Measurements from ENCODE around the gene FLYWCH2.

The FLYWCH2 gene

DNA sequence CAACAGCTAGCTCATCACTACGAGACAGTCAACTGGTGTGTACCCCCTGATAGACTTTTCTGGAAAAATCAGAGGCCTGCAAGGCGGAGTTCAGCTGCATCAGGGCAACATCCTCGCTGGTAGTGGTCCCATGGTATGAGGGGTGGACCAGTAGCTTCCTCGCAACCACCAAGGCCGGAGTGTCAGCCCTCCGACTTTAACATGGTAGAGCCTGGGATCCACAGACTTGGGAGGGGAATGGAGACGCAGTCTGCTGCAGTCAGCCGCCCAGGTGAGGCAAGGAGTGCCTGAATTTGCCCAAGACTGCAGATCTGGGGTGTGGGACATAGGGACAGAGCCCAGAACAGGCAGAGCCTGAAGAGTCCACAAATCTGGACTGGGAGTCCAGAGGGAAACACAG is 39.5 kb upstream of the FLYWCH2 start:
- Histone ChIP-seq H3K27ac (ENCODE audit: low read length) (no peak overlapping the region), H3K36me3 (ENCODE audit: insufficient read depth, low read length) (no peaks in the 10 kb centered on the region), H3K4me3 (ENCODE audit: low read depth in 1 of 2, low read length in 2 of 2) (no peak overlapping the region)

GRCh38 chr16:2845116-2845515 is 37.9 kb upstream of the FLYWCH2 start:
- TF ChIP-seq, protein P1, sequence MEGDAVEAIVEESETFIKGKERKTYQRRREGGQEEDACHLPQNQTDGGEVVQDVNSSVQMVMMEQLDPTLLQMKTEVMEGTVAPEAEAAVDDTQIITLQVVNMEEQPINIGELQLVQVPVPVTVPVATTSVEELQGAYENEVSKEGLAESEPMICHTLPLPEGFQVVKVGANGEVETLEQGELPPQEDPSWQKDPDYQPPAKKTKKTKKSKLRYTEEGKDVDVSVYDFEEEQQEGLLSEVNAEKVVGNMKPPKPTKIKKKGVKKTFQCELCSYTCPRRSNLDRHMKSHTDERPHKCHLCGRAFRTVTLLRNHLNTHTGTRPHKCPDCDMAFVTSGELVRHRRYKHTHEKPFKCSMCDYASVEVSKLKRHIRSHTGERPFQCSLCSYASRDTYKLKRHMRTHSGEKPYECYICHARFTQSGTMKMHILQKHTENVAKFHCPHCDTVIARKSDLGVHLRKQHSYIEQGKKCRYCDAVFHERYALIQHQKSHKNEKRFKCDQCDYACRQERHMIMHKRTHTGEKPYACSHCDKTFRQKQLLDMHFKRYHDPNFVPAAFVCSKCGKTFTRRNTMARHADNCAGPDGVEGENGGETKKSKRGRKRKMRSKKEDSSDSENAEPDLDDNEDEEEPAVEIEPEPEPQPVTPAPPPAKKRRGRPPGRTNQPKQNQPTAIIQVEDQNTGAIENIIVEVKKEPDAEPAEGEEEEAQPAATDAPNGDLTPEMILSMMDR (IDR thresholded peaks at IDR 0.05; ENCODE audit: borderline replicate concordance, extremely low read depth, low read length, poor library complexity, severe bottlenecking): no peak
- TF ChIP-seq EZH2 (IDR thresholded peaks at IDR 0.05; ENCODE audit: borderline replicate concordance, low read depth, low read length, severe bottlenecking): no peak
- Histone ChIP-seq H3K4me1 (ENCODE audit: insufficient read depth, low read length) (no peaks in the 10 kb centered on the region), H3K79me2 (ENCODE audit: insufficient read depth, low read length) (no peaks in the 10 kb centered on the region), H3K27me3 (ENCODE audit: insufficient read depth, low read length, poor library complexity) (peaks cover 4% of the 10 kb centered on the region), H3K9ac (ENCODE audit: low read depth, low read length) (no peak overlapping the region), H3K36me3 (ENCODE audit: insufficient read depth, low read length) (no peaks in the 10 kb centered on the region), H3K27ac (ENCODE audit: low read length) (no peak overlapping the region), H3K4me3 (ENCODE audit: low read depth in 1 of 2, low read length in 2 of 2) (no peak overlapping the region), H3K9me3 (ENCODE audit: insufficient read depth, low read length, severe bottlenecking) (no peaks in the 10 kb centered on the region), H2AFZ (ENCODE audit: low read depth, low read length) (no peak overlapping the region), H4K20me1 (ENCODE audit: insufficient read depth, low read length) (no peaks in the 10 kb centered on the region), H3K4me2 (ENCODE audit: insufficient read depth, low read length) (no peak overlapping the region)
- DNase-seq: no peak
- no peak for ATAC-seq (ENCODE audit: insufficient read depth, low read depth)

More for the DNA sequence above, 39.5 kb upstream of the FLYWCH2 start:
- no peak overlapping the region for H3K4me2 ChIP-seq (ENCODE audit: insufficient read depth, low read length)
- no peak for DNase-seq
- no peaks in the 10 kb centered on the region for H3K9me3 ChIP-seq (ENCODE audit: insufficient read depth, low read length, severe bottlenecking)
- ATAC-seq (ENCODE audit: insufficient read depth, low read depth): no peak
- no peak overlapping the region for H3K9ac ChIP-seq (ENCODE audit: low read depth, low read length)
- H3K4me1 ChIP-seq (ENCODE audit: insufficient read depth, low read length): no peaks in the 10 kb centered on the region
- no peaks in the 10 kb centered on the region for H3K79me2 ChIP-seq (ENCODE audit: insufficient read depth, low read length)
- H3K27me3 ChIP-seq (ENCODE audit: insufficient read depth, low read length, poor library complexity): peaks cover 4% of the 10 kb centered on the region
- no peak overlapping the region for H2AFZ ChIP-seq (ENCODE audit: low read depth, low read length)
- no peaks in the 10 kb centered on the region for H4K20me1 ChIP-seq (ENCODE audit: insufficient read depth, low read length)
- TF ChIP-seq, protein P1 (IDR thresholded peaks at IDR 0.05; ENCODE audit: borderline replicate concordance, extremely low read depth, low read length, poor library complexity, severe bottlenecking): no peak
- TF ChIP-seq EZH2 (IDR thresholded peaks at IDR 0.05; ENCODE audit: borderline replicate concordance, low read depth, low read length, severe bottlenecking): no peak

DNA sequence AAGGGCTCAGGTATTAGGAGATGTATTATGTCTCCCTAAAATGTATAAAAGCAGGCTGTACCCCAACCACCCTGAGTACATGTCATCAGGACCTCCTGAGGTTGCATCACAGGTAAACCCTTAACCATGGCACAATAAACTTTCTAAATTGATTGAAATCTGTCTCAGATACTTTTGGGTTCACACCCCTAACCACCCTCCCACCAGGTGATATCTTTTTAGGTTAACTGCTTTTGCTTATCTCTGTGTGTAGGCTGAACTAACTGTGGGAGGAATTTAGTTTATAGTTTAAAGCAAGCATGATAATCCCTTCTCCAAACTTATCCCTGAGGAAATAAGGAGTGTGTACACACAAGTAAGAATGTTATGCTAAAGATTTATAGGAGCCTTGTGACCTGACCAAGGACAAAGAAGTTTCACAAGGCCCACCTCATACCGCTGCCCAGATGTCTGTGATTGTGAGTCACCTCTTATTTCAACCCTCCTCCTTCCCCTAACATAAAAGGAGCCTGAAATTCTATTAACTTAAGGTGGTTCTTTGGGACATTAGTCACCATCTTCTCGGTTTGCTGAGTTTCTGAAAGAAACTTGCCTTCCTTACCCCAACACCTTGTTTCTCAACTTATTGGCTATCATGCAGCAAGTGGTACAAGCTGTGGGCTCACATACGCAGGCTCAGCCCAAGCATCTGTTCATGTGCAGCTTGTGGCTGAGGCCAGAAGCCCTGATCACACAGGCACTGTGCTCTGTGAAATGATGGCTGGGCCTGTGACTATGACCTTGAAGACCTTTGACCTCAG is 36.3 kb upstream of the FLYWCH2 start:
- Histone ChIP-seq H3K27ac (ENCODE audit: low read length) (no peak overlapping the region), H3K79me2 (ENCODE audit: insufficient read depth, low read length) (no peaks in the 10 kb centered on the region), H3K27me3 (ENCODE audit: insufficient read depth, low read length, poor library complexity) (peaks cover 4% of the 10 kb centered on the region), H3K36me3 (ENCODE audit: insufficient read depth, low read length) (no peaks in the 10 kb centered on the region), H2AFZ (ENCODE audit: low read depth, low read length) (no peak overlapping the region), H3K9me3 (ENCODE audit: insufficient read depth, low read length, severe bottlenecking) (no peaks in the 10 kb centered on the region), H4K20me1 (ENCODE audit: insufficient read depth, low read length) (no peaks in the 10 kb centered on the region), H3K4me2 (ENCODE audit: insufficient read depth, low read length) (no peak overlapping the region), H3K9ac (ENCODE audit: low read depth, low read length) (no peak overlapping the region), H3K4me3 (ENCODE audit: low read depth in 1 of 2, low read length in 2 of 2) (no peak overlapping the region), H3K4me1 (ENCODE audit: insufficient read depth, low read length) (no peaks in the 10 kb centered on the region)
- no peak for ATAC-seq (ENCODE audit: insufficient read depth, low read depth)
- no peak for TF ChIP-seq EZH2 (IDR thresholded peaks at IDR 0.05; ENCODE audit: borderline replicate concordance, low read depth, low read length, severe bottlenecking)
- TF ChIP-seq, protein P1 (IDR thresholded peaks at IDR 0.05; ENCODE audit: borderline replicate concordance, extremely low read depth, low read length, poor library complexity, severe bottlenecking): no peak
- DNase-seq: no peak

All from DND-41 (cell line).